Activated T-cell treated with anti-CD3 and anti-CD28 coated beads for 48 hours (primary cell): Measurements from ENCODE around the gene DDA1.

Source experiments
- DNase-seq: peaks from one replicate; pipeline ENCODE4 v3.0.0-alpha.2; 2020; ENCODE audit warnings: low read depth

The DDA1 gene

DNA sequence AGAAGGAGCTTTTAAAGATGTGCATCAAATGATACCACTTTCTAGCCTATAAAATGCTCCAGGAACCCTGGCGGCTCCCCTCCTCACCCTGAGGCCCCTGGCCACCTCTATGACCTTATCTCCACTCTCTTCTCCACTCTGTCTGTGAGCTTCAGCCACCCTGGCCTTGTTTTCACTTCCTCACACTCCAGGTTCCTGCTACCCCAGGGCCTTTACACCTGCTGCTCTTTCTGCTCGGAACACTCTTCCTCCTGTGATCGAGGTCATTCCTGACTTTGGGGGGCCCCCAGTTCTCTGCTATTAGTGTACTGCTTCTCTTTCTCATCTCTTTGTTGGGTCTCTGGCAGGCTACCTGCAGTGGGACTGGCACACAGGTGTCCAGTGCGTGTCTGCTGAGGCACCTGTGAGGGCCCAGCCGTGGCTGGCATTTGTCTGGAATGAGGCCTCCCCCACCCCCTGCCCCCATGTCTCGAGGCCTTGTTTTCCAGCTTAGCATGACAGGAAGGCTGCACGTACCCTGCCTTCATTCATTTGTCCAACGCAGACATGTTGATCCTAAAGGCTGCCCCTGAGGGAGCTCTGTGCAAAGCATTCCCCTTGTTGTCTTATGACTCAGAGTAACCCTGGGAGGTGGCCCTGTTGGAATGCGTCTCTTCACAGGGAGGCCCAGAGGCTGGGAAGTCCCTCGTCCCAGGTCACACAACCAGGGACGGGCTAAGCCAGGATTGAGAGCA lies 2.3 kb downstream of the DDA1 start:
- no peak for DNase-seq

DNA sequence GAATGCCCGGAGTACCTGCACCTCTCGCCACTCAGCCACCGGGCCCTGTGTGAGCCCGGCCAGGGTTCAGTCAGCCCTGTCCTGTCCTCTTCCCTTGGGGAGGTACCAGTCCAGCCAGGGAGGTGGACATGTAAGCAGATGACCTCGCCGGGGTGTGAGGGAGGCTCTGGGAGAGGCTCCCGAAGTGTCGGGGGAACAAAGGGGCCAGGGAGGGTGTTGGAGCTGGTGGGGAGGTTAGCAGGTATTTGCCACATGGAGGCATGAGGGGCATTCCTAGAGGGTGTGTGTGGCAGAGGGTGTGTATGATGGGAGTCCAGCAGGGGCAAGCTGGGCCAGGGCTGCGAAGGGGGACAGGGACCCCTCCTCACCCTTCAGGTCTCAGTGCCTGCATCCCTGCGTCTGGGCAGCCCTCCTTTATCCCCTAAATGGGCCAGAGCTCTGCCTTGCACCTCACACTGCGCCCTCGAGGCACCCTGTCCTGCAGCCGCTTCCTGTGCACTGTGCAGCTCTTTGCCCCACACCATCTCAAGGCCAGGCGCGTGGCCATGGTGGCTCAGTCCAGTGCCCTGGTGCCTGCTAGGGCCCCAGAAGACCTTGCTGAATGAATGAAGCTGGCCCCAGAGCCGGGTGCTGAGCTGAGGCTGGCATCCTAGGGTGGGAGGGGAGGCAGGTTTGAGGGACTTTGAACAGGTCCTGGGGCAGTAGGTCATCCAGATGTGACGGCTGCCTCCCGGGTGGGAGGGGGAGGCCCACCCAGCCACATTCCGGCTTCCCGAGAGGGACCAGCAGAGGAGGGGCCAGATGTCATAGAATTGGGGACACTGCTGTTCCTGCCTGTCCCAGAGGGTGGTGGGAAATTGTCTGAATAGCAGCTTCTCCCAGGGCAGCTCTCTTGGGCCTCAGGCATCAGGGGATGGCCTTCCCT lies 3.1 kb downstream of the DDA1 start:
- no peak for DNase-seq

DNA sequence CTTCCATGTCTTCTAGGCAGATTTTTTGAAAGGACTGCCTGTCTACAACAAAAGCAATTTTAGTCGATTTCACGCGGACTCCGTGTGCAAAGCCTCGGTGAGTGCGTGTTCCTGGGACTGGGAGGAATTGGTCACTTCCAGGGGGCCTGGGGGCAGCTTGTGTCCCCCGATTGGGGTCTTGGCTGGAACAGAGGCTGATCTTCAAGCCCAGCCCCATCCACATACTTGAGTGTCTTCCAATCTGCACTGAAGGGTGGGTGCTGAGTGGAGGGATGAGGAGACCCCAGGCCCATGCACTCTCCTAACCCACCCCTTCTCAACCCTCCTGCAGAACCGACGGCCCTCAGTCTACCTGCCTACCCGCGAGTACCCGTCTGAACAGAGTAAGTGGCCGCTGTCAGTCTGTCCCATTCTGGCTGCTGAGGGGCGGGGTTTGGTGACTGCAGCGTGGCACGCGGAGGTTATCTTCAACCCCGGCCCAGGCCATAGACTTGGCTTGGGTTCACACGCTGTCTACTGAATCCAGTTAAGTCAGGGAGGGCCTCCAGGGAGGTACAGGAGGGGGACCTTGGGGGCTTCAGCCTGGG lies 4.7 kb downstream of the DDA1 start:
- DNase-seq, result no peak

DNA sequence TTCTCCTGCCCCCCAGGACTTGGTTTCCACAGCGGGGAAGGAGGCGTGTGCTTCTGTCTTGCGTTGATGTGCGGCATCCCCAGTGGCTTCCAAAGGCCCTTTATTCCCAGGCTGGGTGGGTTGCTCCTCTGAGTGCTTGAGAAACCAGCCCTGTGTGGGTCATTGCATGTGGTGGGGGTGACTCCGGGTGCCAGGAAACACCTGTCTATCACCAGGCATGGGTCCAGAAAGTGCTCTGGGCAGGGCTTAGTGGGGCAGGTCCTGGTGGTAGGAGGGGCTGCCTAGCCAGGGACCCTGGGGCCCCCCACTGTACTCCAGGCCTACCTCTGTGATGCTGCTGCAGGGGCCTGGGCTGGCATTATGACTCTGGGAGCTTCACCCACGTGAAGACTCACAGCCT lies 9.6 kb downstream of the DDA1 start:
- no peak for DNase-seq

DNA sequence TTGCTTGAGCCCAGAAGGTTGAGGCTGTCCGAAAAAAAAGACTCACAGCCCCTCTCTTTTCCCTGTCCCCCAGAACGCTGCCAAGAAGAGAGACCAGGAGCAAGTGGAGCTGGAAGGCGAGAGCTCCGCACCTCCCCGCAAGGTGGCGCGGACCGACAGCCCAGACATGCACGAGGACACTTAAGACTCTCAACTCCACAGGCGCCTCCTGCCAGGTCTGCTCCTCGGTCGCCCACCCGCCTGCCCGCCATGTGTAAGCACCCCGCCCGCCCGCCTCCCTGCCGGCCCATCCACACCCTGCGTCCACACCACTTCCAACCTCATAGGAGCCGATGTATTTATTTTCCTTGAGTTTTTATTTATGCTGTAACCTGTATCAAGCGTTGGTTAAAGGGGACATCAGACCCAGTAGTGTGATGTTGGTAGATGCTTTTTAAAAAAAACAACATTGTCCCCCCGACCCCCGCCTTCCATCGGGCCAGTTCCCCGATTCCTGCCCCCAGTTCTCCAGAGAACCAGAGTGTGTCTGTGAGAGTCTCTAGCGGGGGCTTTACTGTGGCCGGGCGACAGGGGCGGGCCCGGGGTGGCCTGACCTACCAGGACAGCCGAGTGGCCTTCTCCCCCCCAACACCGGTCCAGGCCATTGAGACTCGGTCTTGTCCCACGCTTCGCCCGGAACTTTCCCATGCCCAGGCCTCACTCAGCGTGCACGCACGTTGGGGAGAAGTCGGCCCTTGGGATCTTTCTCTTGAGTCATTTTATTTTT lies 10.3 kb downstream of the DDA1 start:
- no peak for DNase-seq

DNA sequence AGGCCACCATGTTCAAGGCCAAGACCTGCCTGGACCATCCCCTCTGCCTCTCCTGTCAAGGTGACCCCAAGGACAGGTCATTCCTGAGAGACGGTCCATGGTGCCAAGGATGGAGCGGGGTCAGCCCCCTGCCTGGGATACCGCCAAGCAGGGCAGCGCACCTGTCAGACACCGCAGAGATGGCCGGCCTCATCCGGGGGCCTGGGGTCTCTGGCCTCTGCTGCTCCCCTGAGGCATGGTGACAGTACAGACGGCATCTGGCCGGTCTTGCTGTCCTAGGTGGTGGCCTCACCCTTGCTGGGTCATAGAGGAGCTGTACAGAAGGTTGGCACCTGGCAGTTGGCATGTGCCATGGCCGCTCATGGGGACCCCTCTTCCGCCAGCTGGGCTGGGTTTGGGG lies 11.1 kb downstream of the DDA1 start:
- no peak for DNase-seq

DNA sequence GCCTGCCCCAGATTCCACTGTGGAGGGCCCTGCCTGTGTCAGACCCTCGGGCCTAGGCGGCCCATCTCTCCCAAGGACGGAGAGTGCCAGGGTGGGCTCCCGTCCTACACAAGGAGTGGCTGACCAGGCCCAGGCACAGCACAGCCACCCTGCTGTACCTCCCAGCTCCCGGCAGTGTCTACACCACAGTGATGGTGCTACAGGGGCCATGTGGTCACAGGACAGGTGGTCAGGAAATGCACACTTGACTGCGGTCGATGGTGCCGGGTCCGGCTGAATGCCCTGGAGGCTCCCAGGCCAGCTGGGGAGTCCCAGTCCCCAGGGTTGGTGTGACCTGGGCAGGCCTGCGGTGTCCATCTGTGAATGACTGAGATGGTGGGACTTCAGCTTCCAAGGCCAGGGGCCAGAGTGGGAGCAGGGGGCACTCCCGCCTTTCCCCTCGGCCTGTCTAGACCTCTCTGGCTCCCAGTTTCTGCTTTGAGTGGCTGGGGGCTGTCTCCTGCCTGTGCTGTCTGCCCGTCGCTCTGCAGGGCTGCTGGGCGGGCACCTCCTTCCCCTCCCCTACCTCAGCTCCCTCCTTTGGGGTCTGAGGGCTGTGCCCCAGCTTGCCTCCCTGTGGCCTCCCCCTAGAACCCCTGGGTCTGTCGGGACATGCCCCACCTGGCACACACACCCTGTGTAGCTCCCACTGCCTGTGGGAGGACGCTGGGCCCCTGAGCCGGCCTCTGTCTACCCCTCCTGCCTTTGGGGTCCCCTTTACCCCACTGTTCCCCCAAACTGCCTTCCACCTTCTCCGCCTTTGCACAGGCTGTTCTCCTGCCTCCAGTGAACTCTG lies 12.5 kb downstream of the DDA1 start:
- no peak for DNase-seq

DNA sequence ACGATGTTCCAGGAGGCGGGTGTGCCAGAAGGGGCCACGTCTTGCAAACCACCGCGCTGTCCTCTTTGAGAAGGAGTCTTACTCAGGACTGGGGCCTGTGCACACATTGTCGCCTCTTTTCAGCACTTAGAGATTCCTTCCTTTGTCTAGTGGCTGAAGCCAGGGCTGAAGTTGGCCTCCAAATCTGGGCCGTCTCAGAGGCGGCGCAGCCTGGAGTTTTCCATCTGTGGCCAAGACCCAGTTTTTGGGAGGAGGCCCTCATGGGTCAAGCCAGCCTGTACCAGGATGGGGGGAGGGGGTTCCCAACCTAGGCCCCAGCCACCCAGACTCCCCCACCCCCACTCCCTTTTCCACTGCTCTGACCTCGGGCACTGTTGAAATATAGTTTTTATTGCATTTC lies 13.5 kb downstream of the DDA1 start:
- no peak for DNase-seq

DNA sequence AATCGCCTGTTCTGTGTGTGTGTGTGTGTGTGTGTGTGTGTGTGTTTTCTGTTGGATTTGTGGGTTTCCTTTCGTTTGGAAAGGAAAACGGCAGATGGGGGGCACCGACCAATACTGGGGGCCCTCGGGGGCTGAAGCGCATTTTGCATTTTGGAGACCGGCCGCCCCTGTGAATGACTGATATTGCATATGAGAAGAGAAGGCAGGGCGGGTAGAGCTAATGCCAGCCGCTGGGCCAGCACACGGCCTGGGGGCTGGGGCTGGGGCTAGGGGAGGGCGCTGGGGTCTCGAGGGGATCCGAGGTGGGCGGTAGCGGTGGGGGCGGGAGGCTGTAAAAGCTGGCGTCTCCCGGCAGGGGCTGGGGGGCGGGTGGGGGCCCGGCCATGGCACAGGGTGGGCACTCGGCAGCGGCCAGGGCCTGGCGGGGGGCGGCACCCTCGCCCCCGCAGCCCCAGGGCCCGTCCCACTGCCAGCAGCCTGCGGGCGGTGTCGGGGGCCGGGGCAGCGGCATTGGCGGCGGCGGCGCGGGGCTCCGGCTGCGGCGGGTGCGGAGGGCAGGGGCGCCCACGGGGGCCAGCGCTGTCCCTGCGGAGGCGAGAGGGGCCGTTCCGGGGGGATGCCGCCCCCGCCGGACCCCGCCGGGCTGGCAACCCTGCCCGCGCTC lies 14.1 kb downstream of the DDA1 start:
- no peak for DNase-seq

DNA sequence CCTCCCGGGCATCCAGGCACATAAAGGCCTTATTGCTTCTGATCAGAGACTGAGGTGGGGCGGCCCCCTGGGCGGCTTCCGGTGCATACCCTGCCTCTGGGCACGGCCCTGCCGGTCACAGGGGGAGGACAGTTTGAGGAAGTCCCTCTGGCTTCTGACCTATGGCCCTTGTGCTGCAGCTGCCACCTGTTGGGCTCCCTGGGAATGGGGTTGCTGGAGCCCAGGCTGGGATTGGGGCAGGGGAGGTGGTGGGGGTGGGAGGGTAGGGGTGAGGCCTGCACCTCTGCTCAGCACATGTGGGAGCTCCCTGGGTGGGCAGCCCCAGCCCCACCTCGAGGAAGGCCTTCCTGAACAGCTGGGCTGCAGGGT lies 14.6 kb downstream of the DDA1 start:
- DNase-seq, result no peak

DNA sequence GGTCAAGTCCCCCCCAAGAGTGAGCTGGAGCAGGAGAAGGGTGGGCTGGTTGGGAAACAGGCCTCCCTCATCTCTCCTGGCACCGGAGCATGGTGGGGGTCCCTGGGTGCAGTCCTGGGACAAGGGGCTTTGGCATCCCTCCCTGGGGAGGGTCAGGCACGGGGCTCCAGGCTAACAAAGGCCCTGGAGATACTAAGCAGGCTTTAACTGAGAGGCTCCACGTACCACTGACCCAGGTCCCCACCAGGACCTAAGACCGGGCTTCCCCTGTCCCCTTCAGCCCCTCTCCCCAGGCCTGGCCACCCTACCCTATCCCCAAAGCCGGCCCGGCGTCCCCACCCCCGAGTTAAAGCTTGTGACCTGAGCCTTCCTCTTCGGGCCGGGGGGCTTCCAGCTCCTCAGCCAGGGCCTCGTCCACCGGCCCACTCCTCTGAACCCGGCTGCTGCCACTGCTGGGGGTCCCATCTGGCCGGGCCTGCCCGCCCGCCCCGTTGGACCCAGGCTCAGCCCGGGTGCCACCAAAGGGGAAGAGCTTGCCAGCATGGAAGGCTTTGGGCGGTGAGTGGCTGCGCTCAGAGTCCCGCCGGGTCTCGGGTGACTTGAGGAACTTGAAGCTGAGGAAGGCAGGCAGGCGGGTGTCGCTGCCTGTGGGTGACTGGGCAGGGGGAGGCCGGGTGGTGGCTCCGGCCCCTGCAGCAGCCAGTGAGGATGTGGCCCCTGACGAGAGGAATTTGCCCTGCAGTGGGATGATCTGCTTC lies 15.2 kb downstream of the DDA1 start:
- DNase-seq, result no peak

DNA sequence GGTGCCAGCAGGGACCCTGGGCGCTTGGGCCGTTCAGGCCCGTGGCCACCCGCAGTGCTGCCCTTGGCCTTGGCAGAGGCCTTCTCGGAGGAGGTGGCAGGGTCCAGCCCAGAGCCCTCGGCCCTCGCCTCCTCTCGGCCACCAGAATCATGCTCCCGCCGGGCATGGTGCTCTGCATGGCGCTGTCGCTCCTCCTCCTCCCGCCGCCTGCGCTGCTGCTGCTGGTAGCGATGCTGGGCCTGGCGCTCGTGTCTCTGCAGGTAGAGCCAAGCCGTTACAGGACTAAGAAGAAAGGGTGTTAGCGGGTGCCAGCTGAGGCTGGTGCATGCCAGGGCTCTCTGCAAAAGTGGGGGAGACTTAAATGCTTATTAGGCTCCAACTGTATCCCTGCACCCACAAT lies 15.8 kb downstream of the DDA1 start:
- no peak for DNase-seq

DNA sequence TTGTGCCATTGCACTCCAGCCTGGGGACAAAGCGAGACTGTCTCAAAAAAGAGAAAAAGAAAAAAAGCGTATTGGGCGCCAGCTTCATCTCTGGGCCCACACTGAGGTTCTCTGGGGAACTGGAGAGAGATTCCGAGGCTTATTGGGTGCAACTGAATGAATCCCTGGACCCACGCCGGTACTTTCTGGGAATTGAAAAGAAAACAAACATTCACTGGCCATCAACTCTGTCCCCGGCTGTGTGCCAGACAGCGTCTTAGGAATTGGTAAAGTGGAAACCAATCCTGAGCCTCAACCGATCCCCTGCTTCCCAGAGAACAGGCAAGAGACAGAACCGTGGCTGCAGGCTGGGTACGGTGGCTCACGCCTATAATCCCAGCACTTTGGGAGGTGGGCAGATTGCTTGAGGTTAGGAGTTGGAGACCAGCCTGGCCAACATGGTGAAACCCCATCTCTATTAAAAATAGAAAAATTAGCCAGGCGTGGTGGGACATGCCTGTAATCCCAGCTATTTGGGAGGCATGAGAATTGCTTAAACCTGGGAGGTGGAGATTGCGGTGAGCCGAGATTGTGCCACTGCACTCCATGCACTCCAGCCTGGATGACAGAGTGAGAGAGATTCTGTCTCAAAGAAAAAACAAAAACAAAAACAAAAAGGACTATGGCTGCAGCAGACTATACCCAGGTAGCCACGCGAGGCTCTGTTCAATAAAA lies 16.7 kb downstream of the DDA1 start:
- DNase-seq, result no peak

DNA sequence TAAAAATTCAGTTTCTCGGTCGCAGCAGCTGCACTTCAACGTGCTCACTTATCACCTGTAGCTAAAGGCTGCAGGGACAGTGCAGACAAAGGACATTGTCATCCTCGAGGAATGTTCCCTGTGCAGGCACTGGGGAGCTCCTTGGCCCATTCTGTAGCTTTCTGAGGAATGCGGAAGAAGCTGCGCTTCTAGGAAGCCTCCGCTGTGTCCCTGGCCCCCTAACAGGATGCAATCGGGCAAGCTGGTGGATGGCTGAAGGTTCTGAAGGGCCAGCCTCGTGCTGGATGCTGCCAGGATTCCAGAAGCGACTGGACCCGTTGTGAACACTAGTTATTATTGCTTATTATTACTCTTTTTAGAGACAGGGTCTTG lies 17.2 kb downstream of the DDA1 start:
- no peak for DNase-seq

DNA sequence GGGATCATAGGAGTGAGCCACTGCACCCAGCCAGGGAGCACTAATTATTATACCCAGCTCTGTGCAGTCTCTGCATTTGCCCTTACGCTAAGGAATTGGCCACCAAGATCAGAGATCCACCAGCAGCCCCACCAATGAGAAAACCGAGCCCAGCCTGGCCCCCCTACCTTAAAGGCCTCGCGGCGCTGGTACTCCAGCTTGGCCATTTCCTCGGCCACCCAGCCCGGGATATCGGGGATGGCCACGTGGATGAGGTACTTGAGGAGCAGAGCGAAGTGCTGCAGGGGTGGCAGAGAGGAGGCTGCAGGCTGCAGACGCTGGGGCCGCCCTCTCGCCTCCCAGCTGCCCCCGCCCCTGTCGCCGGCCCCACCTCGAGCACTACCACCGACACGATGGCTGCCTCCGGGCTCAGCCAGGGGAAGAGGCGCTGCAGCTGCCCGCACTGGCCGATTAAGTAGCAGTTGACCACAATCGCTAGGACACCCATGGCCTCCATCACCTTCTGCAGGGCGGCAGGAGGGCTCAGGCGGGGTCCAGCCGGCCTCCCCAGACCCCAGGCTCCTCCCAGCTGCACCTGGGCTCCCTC lies 17.8 kb downstream of the DDA1 start:
- no peak for DNase-seq

DNA sequence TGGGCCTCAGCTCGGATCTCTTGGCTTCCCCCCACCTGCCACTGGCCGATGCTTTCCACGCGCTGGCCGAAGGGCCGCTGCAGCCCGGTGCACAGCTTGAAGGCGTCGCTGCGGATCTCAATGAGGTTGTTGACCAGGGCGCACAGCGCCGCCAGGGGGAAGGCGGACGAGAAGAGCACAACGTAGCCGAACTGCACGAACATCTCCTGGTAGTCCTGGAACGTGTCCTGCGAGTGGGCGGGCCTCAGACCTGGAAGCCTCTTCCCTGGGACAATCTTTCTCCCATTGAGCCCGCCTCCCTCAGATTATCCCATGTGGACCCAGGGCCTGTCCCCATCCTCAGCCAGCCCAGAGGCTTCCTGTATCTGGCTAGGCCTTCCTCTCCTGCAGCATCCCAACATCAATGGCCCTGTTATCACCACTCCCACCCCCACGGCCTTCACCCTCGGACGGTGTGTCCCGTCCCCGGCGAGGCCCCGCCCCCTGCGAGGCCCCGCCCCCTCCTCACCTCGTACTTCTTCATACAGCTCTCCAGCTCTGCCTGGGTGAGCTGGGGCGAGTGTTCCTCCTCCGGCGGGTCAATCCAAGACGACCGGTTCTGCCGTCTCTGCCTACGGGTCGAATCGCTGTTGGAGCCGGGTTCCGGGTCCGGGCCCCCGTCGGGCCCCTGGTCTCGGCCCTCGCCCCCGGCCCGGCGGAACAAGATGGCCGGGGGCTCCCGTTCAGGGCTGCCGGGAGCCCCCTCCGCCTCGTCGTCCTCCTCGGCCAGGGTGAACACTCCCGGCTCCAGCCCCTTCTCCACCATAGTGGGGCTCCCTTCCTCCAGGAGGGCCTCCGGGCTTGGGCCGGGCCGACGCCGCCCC lies 18.5 kb downstream of the DDA1 start:
- DNase-seq, result peak; percentile 43

DNA sequence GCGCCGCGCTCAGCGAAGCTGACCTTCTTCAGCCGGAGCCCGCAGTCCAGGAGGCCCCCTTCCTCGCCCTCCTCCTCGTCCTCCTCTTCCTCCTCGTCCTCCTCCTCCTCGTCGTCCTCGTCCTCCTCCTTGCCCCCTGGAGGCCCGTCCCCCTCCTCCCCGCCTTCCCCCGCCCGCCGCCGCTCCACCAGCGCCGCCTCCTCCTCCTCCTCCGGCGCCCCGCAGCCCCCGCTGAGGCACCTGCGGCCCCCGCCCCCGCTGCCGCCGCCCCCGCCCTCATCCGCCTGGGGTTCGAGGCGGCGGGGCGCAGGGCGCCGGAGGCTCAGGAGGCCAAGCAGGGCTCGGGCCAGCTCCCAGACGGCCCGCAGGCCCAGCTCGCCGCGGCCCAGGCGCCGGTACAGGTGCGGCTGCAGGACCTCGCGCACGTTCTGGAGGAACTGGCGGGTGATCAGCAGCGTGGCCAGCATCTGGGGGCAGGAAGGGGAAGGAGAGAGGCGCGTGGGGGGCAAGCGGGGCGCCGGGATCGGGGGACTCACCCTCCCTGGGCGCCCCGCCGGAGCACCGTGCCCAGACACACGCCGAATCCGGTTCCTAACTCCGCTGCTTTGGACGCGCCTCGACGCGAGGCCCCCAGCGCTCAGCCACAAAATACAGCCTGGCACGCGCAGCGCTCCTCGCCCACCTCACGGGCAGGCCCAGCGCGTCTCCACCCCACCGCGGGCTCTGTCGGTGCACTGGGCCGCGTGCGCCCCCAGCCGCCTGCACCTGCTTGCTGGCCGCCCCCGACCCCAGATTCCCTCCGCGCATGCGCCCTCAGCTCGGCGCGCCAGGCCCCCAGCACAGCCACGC lies 19.4 kb downstream of the DDA1 start:
- peak; percentile 15 for DNase-seq
